SK-N-SH treated with all-trans-retinoic acid at 6 μM for 48 hours (cell line): Measurements from ENCODE around the gene SLC52A1.

ENCODE experiments used
- ATAC-seq: fragments of 200-7000 bp; cut with Tn5 transposase; 3 replicates; pipeline ENCODE4 v1.9.1; 2020; ENCODE audit warnings: mild to moderate bottlenecking, moderate library complexity
- ARNTL ChIP-seq: fragments of 450-650 bp; formaldehyde crosslinking; IDR thresholded peaks from 2 replicates; pipeline ENCODE4 v1.5.0; 2020; ENCODE audit warnings: low read depth, mild to moderate bottlenecking, moderate library complexity, borderline replicate concordance
- CSDC2 ChIP-seq: fragments of 250-450 bp; sonication (Bioruptor Pico); IDR thresholded peaks from 2 replicates; pipeline ENCODE4 v1.5.0; 2020; ENCODE audit warnings: mild to moderate bottlenecking, moderate library complexity
- CSRNP3 ChIP-seq: fragments of 250-450 bp; sonication (Bioruptor Pico); IDR thresholded peaks from 2 replicates; pipeline ENCODE4 v1.5.1; 2021; ENCODE audit warnings: mild to moderate bottlenecking, moderate library complexity
- ESRRG ChIP-seq: fragments of 250-450 bp; sonication (Bioruptor Pico); IDR thresholded peaks from 2 replicates; pipeline ENCODE4 v1.6.1; 2021; ENCODE audit warnings: mild to moderate bottlenecking
- GLIS3 ChIP-seq: fragments of 250-450 bp; sonication (Bioruptor Pico); IDR thresholded peaks from 2 replicates; pipeline ENCODE4 v1.5.0; 2020; ENCODE audit warnings: mild to moderate bottlenecking, moderate library complexity
- ISL1 ChIP-seq: fragments of 250-450 bp; sonication (Bioruptor Pico); IDR thresholded peaks from 2 replicates; pipeline ENCODE4 v2.1.2; 2022; ENCODE audit warnings: mild to moderate bottlenecking, moderate library complexity
- OSR1 ChIP-seq: fragments of 250-450 bp; sonication (Bioruptor Pico); IDR thresholded peaks from 2 replicates; pipeline ENCODE4 v1.8.0; 2022; ENCODE audit warnings: moderate library complexity, mild to moderate bottlenecking, inconsistent platforms
- PATZ1 ChIP-seq: fragments of 250-450 bp; sonication (Bioruptor Pico); IDR thresholded peaks from 2 replicates; pipeline ENCODE4 v1.8.0; 2020; ENCODE audit warnings: mild to moderate bottlenecking, moderate library complexity, borderline replicate concordance
- PPARA ChIP-seq: fragments of 250-450 bp; sonication (Bioruptor Pico); IDR thresholded peaks from 2 replicates; pipeline ENCODE4 v1.5.0; 2020; ENCODE audit warnings: mild to moderate bottlenecking, borderline replicate concordance
- RARB ChIP-seq: fragments of 250-450 bp; sonication (Bioruptor Pico); IDR thresholded peaks from 2 replicates; pipeline ENCODE4 v1.8.0; 2021; ENCODE audit warnings: mild to moderate bottlenecking, moderate library complexity
- SNAI2 ChIP-seq: fragments of 250-450 bp; sonication (Bioruptor Pico); IDR thresholded peaks from 2 replicates; pipeline ENCODE4 v1.5.0; 2020; ENCODE audit warnings: mild to moderate bottlenecking, moderate library complexity
- TOX ChIP-seq: fragments of 250-450 bp; sonication (Bioruptor Pico); IDR thresholded peaks from 2 replicates; pipeline ENCODE4 v1.8.0; 2021; ENCODE audit warnings: mild to moderate bottlenecking, moderate library complexity, borderline replicate concordance
- ZC3H10 ChIP-seq: fragments of 250-450 bp; sonication (Bioruptor Pico); IDR thresholded peaks from 2 replicates; pipeline ENCODE4 v1.5.1; 2021; ENCODE audit warnings: mild to moderate bottlenecking, moderate library complexity
- ZFP3 ChIP-seq: fragments of 250-450 bp; sonication (Bioruptor Pico); IDR thresholded peaks from 2 replicates; pipeline ENCODE4 v1.5.0; 2020; ENCODE audit warnings: mild to moderate bottlenecking, moderate library complexity
- ZFP30 ChIP-seq: fragments of 450-650 bp; formaldehyde crosslinking; IDR thresholded peaks from 2 replicates; pipeline ENCODE4 v1.5.0; 2022; ENCODE audit warnings: mild to moderate bottlenecking, moderate library complexity
- ZNF565 ChIP-seq: fragments of 450-650 bp; formaldehyde crosslinking; conservative IDR thresholded peaks from 2 replicates; pipeline ENCODE4 v1.5.0; 2020; ENCODE audit warnings: low read depth, mild to moderate bottlenecking, moderate library complexity
- ZNF70 ChIP-seq: fragments of 450-650 bp; formaldehyde crosslinking; IDR thresholded peaks from 2 replicates; pipeline ENCODE4 v1.5.0; 2020; ENCODE audit warnings: mild to moderate bottlenecking, moderate library complexity
- ZNF8 ChIP-seq: fragments of 450-650 bp; formaldehyde crosslinking; IDR thresholded peaks from 2 replicates; pipeline ENCODE4 v1.5.0; 2020; ENCODE audit warnings: mild to moderate bottlenecking, moderate library complexity
- TF ChIP-seq, protein P1 (sequence below): fragments of 250-450 bp; sonication (Bioruptor Pico); IDR thresholded peaks from 2 replicates; pipeline ENCODE4 v1.5.0; 2020; ENCODE audit warnings: mild to moderate bottlenecking, moderate library complexity
- TF ChIP-seq, protein P2 (sequence below): fragments of 250-450 bp; sonication (Bioruptor Pico); IDR thresholded peaks from 2 replicates; pipeline ENCODE4 v1.5.1; 2020; ENCODE audit warnings: low read depth, mild to moderate bottlenecking, moderate library complexity

Gene SLC52A1

DNA sequence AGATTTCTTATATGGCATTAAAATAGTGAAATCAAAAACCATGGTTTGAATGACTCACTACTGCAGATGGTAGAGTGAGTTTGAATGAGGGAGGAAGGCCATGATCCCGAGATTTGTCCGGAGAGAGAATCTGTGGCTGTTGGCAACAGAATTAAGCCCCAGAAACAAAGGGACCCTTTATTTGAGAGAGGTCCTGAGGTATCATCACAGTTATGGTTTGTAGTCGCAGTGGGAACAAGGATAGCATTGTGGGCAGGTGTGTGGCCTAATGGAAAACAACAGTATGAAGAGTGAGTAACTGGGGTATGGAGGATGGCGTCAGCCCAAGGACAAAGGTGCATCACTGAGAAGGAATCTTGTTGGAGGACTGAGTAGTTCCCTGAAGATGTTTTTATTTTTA is 34.5 kb upstream of the SLC52A1 start (continued):
- TF ChIP-seq, protein P1, sequence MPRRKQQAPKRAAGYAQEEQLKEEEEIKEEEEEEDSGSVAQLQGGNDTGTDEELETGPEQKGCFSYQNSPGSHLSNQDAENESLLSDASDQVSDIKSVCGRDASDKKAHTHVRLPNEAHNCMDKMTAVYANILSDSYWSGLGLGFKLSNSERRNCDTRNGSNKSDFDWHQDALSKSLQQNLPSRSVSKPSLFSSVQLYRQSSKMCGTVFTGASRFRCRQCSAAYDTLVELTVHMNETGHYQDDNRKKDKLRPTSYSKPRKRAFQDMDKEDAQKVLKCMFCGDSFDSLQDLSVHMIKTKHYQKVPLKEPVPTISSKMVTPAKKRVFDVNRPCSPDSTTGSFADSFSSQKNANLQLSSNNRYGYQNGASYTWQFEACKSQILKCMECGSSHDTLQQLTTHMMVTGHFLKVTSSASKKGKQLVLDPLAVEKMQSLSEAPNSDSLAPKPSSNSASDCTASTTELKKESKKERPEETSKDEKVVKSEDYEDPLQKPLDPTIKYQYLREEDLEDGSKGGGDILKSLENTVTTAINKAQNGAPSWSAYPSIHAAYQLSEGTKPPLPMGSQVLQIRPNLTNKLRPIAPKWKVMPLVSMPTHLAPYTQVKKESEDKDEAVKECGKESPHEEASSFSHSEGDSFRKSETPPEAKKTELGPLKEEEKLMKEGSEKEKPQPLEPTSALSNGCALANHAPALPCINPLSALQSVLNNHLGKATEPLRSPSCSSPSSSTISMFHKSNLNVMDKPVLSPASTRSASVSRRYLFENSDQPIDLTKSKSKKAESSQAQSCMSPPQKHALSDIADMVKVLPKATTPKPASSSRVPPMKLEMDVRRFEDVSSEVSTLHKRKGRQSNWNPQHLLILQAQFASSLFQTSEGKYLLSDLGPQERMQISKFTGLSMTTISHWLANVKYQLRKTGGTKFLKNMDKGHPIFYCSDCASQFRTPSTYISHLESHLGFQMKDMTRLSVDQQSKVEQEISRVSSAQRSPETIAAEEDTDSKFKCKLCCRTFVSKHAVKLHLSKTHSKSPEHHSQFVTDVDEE (CRISPR knock-in tag): no peak
- TF ChIP-seq ZNF70 (CRISPR knock-in tag): no peak
- no peak for TF ChIP-seq ISL1
- no peak for TF ChIP-seq CSDC2 (CRISPR knock-in tag)
- no peak for TF ChIP-seq ZNF8 (CRISPR knock-in tag)

DNA sequence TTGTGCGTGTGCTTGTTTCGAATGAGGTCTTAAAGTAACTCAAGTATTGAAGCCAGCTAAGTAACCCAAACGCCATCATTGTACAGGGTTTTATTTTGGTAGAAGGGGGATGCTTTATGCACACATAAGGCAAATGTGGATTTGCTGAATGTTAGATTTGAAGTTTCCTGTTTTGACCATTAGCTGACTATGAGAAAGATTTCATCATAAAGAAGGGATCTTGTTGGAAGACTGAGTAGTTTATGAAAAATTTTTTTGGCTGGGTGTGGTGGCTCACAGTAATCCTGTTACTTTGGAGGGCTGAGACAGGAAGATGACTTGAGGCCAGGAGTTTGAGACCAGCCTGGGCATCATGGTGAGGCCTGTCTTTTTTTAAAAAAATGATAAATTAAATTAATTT is 33.0 kb upstream of the SLC52A1 start:
- no peak for ATAC-seq

DNA sequence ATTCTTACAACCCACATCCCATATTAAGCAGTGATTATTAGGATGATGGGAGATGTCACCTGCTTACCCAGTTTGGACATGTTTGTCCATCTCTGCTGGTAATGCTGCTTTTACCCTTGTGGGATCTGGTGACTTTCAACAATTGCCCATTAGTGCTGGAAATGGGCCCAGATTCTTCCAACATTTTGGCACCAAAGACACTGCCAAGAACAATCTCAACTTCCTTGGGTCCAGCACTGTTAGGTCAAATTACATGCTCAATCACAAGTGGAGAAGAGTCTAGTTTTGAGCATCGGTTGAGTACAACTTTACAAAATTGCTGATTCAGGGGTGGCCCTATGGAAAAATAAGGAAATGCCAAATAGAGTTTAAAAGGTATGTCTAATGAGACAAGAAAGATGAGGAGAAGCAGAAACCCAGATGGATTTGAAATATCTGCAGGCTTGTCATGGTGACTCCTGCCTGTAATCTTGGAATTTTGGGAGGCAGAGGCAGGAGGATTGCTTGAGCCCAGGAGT is 30.1 kb upstream of the SLC52A1 start:
- TF ChIP-seq ISL1 (0 out of 2 replicates have a peak, but pooled peaks have one; percentile 39), ZNF70 (CRISPR knock-in tag) (no peak)
- peak; percentile 60; the same call in 2 of the 3 replicates for ATAC-seq

More for the DNA sequence above, 33.0 kb upstream of the SLC52A1 start:
- TF ChIP-seq ZC3H10 (CRISPR knock-in tag) (no peak), ZNF70 (CRISPR knock-in tag) (no peak), ESRRG (CRISPR knock-in tag) (no peak), ZFP30 (CRISPR knock-in tag) (no peak), PATZ1 (no peak), CSDC2 (CRISPR knock-in tag) (no peak), SNAI2 (no peak), ARNTL (no peak), TOX (CRISPR knock-in tag) (no peak), ZFP3 (no peak), ISL1 (no peak), GLIS3 (CRISPR knock-in tag) (no peak), ZNF8 (CRISPR knock-in tag) (no peak), OSR1 (no peak)
- TF ChIP-seq, protein P1 (CRISPR knock-in tag): no peak

GRCh38 chr17:5055543-5055942 is 20.3 kb upstream of the SLC52A1 start:
- no peak for ATAC-seq
- TF ChIP-seq TOX (CRISPR knock-in tag): no peak
- no peak for TF ChIP-seq SNAI2
- TF ChIP-seq, protein P1 (CRISPR knock-in tag): no peak
- no peak for TF ChIP-seq RARB (CRISPR knock-in tag)
- no peak for TF ChIP-seq PATZ1
- TF ChIP-seq ARNTL: no peak
- TF ChIP-seq CSRNP3 (CRISPR knock-in tag): no peak
- TF ChIP-seq, protein P2, sequence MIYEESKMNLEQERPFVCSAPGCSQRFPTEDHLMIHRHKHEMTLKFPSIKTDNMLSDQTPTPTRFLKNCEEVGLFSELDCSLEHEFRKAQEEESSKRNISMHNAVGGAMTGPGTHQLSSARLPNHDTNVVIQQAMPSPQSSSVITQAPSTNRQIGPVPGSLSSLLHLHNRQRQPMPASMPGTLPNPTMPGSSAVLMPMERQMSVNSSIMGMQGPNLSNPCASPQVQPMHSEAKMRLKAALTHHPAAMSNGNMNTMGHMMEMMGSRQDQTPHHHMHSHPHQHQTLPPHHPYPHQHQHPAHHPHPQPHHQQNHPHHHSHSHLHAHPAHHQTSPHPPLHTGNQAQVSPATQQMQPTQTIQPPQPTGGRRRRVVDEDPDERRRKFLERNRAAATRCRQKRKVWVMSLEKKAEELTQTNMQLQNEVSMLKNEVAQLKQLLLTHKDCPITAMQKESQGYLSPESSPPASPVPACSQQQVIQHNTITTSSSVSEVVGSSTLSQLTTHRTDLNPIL (CRISPR knock-in tag): no peak
- no peak for TF ChIP-seq OSR1
- no peak for TF ChIP-seq ZFP3
- TF ChIP-seq ZC3H10 (CRISPR knock-in tag): no peak
- no peak for TF ChIP-seq GLIS3 (CRISPR knock-in tag)
- no peak for TF ChIP-seq PPARA (CRISPR knock-in tag)
- no peak for TF ChIP-seq ZNF565
- no peak for TF ChIP-seq ZNF8 (CRISPR knock-in tag)
- TF ChIP-seq ZFP30 (CRISPR knock-in tag): no peak
- no peak for TF ChIP-seq ISL1
